Spleen (tissue), 11 donors: ENCODE results near the gene ABI3BP. TPM values are rescaled to one million over a fixed set of nuclear protein-coding genes. Genes with fewer than 3 reads are reported as not detected.

Experiments
- DNase-seq: peaks from one replicate; pipeline ENCODE4 v3.0.0-alpha.2; 2020
- H3K27ac ChIP-seq, 8 donors: fragments of 200-600 bp; sonication (generic) in 7 of 8; 1 replicate in 4 of 8; 2 replicates in 4 of 8; pipeline versions ENCODE4 v1.5.0 to v1.8.0; 2016 to 2021; ENCODE audit warnings: inconsistent platforms in 4 of 8, mild to moderate bottlenecking in 4 of 8, moderate library complexity in 1 of 8
- H3K27me3 ChIP-seq, 7 donors: fragments of 200-600 bp; sonication (generic) in 6 of 7; replicated peaks in 1 of 7; 1 replicate in 4 of 7; 2 replicates in 3 of 7; pipeline versions ENCODE4 v1.5.0 to v1.8.0; 2016 to 2021; ENCODE audit warnings: inconsistent platforms in 3 of 7, mild to moderate bottlenecking in 1 of 7
- H3K36me3 ChIP-seq, 6 donors: fragments of 200-600 bp; sonication (generic) in 5 of 6; 1 replicate in 4 of 6; 2 replicates in 2 of 6; pipeline versions ENCODE4 v1.5.0 to v1.8.0; 2016 to 2021; ENCODE audit warnings: inconsistent platforms in 2 of 6
- H3K4me1 ChIP-seq, 6 donors: fragments of 200-600 bp; sonication (generic) in 5 of 6; 1 replicate in 3 of 6; 2 replicates in 3 of 6; pipeline versions ENCODE4 v1.5.0 to v1.8.0; 2016 to 2021; ENCODE audit warnings: inconsistent platforms in 3 of 6
- H3K4me3 ChIP-seq, 8 donors: fragments of 200-600 bp; sonication (generic) in 7 of 8; 1 replicate in 4 of 8; 2 replicates in 4 of 8; pipeline versions ENCODE4 v1.5.0 to v1.8.0; 2016 to 2021; ENCODE audit warnings: inconsistent platforms in 4 of 8, mild to moderate bottlenecking in 4 of 8, moderate library complexity in 2 of 8
- H3K9me3 ChIP-seq, 8 donors: fragments of 200-600 bp; sonication (generic) in 7 of 8; 1 replicate in 4 of 8; 2 replicates in 4 of 8; pipeline versions ENCODE4 v1.5.0 to v1.8.0; 2016 to 2021; ENCODE audit warnings: inconsistent platforms in 4 of 8
- POLR2A ChIP-seq, 3 donors: fragments of 450-650 bp; IDR thresholded peaks; one replicate each; pipeline ENCODE4 v1.5.1; 2017; ENCODE audit warnings: antibody characterized with exemption in 3 of 3, mild to moderate bottlenecking in 1 of 3
- POLR2AphosphoS5 ChIP-seq, 3 donors: sonication (generic); formaldehyde crosslinking; IDR thresholded peaks; one replicate each; pipeline ENCODE4 v1.5.1; 2017; ENCODE audit warnings: antibody characterized with exemption in 3 of 3
- WGBS, 5 donors: extraction: QIAGEN DNeasy Blood & Tissue Kit in 3 of 5; methylation state at CpG; one replicate each; pipeline versions ENCODE4 v1.1.5 to v1.1.7; 2013 to 2018; 5-methylcytosine and 5-hydroxymethylcytosine counted together
- intact Hi-C: fragments of 100-400 bp; cut with DNase I; formaldehyde crosslinking; loops from one replicate; pipeline ENCODE4 v1.15.0; 2023; ENCODE audit warnings: low total_unique reads
- polyA plus RNA-seq, 3 donors: library from polyadenylated mRNA; stranded (reverse); fragments of 200-250 nt; gene quantifications; one replicate each; pipeline ENCODE4 v1.2.1, GENCODE V29; 2013
- total RNA-seq, 7 donors: library from RNA; depleted of rRNA in 3 of 7; stranded (reverse); fragments of >200 nt in 3 of 7; fragmentation: NEBNext Ultra II Directional in 4 of 7; extraction: Animal tissue kit (Norgen Biotek cat#: 25700) in 4 of 7; gene quantifications; one replicate each; pipeline versions ENCODE4 v1.1.0 to v1.2.1, GENCODE V29; 2016 to 2021
- TF ChIP-seq, protein P1 (sequence below), 11 experiments: fragments of 200-600 bp in 7 of 11; fragments of 450-650 bp in 4 of 11; sonication (generic) in 4 of 11; IDR thresholded peaks in 8 of 11; conservative IDR thresholded peaks in 3 of 11; 1 replicate in 7 of 11; 2 replicates in 4 of 11; pipeline versions ENCODE4 v1.4.0 to v1.8.0; 2016 to 2021; ENCODE audit warnings: antibody characterized with exemption in 11 of 11, inconsistent platforms in 4 of 11, mild to moderate bottlenecking in 1 of 11
- donor health status: healthy with polysubstance abuse.
- donor health status: DM: no; HTN: no; CAD: no; lungs with moderate emphysema.
- donor health status: DM: no; HTN: no; CAD: no.
- donor health status: Bipolar disorder and iron deficiency.
- donor health status: healthy.
- donor health status: DM: no; HTN: no; CAD: no.
- donor health status: DM: yes; HTN: yes; CAD: no.

Gene ABI3BP
- total and polyA plus RNA-seq, 10 donors, result 4.2 to 29.9 (median 16.3) TPM

- Histone ChIP-seq H3K4me3 (no peak overlapping the region), H3K36me3 (no peaks in the 10 kb centered on the region), H3K27ac (no peak overlapping the region), H3K27me3 (no peaks in the 10 kb centered on the region), H3K4me1 (no peaks in the 10 kb centered on the region), H3K9me3 (no peaks in the 10 kb centered on the region)
- intact Hi-C loops, result no loop called here
- 47 to 79% (median 69%) methylated on average over 3 of the region's 3 CpGs for WGBS, 5 donors
- no peak for DNase-seq
- TF ChIP-seq, protein P1, sequence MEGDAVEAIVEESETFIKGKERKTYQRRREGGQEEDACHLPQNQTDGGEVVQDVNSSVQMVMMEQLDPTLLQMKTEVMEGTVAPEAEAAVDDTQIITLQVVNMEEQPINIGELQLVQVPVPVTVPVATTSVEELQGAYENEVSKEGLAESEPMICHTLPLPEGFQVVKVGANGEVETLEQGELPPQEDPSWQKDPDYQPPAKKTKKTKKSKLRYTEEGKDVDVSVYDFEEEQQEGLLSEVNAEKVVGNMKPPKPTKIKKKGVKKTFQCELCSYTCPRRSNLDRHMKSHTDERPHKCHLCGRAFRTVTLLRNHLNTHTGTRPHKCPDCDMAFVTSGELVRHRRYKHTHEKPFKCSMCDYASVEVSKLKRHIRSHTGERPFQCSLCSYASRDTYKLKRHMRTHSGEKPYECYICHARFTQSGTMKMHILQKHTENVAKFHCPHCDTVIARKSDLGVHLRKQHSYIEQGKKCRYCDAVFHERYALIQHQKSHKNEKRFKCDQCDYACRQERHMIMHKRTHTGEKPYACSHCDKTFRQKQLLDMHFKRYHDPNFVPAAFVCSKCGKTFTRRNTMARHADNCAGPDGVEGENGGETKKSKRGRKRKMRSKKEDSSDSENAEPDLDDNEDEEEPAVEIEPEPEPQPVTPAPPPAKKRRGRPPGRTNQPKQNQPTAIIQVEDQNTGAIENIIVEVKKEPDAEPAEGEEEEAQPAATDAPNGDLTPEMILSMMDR (IDR thresholded peaks at IDR 0.05 in 8 of 11, conservative IDR thresholded peaks at IDR 0.05 in 3 of 11), result no peak
- TF ChIP-seq POLR2A (IDR thresholded peaks at IDR 0.05) (no peak), POLR2AphosphoS5 (IDR thresholded peaks at IDR 0.05) (no peak)
These were observed 16.6 kb downstream of the ABI3BP start for GRCh38 chr3:100976611-100977010.

DNA sequence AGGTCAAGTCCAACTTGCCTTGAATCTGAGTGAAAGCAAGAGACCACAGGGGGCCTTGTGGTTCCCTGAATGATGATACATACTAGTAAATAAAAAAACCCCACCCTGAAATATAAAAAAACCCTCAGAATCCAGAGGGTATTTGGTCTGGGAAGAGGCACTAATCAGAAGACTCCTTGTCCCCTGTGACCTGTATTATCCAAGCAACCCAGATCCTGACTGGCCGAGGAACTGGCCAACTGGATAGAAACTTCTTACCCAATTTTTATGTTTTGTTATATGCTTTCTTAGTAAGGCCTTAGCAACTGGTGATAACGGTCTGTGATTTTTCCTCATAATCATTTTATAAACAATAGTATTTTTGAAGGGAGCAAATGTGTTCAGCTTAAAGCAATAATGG lies 17.5 kb downstream of the ABI3BP start:
- TF ChIP-seq, protein P1 (IDR thresholded peaks at IDR 0.05 in 8 of 11, conservative IDR thresholded peaks at IDR 0.05 in 3 of 11), result no peak
- no peak for TF ChIP-seq POLR2A (IDR thresholded peaks at IDR 0.05)
- TF ChIP-seq POLR2AphosphoS5 (IDR thresholded peaks at IDR 0.05), result no peak
- 86 to 98% (median 92%) methylated on average over 2 of the region's 2 CpGs for WGBS, 5 donors

DNA sequence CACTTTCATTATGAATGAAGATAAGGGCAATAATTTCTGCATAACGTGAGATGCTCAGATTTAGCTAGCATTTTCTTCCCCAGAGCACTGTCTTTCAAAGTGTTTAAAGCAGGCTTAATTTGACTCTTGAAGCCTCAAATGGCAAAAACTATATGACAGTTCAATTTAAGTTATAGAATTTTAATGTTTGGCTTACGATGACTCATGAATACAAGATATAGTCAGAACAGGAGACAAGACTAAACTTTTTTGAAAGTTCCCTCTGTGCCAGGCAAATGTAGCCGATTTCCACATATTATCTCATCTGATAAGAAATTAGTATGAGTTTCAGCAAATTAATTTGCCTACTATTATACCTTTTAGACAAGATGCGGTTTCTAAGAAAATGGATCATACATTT lies 19.6 kb downstream of the ABI3BP start:
- Histone ChIP-seq H3K9me3 (no peaks in the 10 kb centered on the region), H3K27me3 (no peaks in the 10 kb centered on the region), H3K27ac (no peak overlapping the region), H3K36me3 (no peaks in the 10 kb centered on the region), H3K4me3 (no peak overlapping the region), H3K4me1 (no peaks in the 10 kb centered on the region)
- no peak for DNase-seq
- intact Hi-C loops, result no loop called here
- TF ChIP-seq, protein P1 (IDR thresholded peaks at IDR 0.05 in 8 of 11, conservative IDR thresholded peaks at IDR 0.05 in 3 of 11), result no peak
- TF ChIP-seq POLR2A (IDR thresholded peaks at IDR 0.05), result no peak
- no peak for TF ChIP-seq POLR2AphosphoS5 (IDR thresholded peaks at IDR 0.05)
- 74 to 91% (median 83%) methylated on average over 4 of the region's 4 CpGs for WGBS, 5 donors

More for the DNA sequence above, 17.5 kb downstream of the ABI3BP start:
- Histone ChIP-seq H3K27ac (no peak overlapping the region), H3K4me3 (no peak overlapping the region), H3K4me1 (no peaks in the 10 kb centered on the region), H3K27me3 (no peaks in the 10 kb centered on the region), H3K9me3 (no peaks in the 10 kb centered on the region), H3K36me3 (no peaks in the 10 kb centered on the region)
- DNase-seq, result no peak
- intact Hi-C loops, result no loop called here

DNA sequence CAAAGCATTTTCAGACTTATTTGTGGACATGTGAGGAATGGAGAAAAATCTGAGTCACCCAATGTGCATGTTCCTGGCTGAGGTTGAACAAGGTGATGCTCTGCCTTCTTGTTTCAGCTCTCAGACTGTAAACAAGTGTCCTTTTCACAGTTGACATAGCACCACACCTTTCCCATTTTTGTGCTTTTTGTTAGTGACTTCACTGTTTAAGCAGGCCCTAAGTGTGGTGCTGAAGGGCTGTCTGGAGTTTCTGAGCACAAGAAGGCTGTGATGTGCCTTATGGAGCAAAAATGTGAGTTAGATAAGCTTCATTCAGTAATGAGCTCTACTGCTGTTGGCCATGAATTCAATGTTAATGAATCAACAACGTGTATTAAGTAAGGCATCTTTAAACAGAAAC lies 20.4 kb downstream of the ABI3BP start:
- intact Hi-C loops, result no loop called here
- no peaks in the 10 kb centered on the region for H3K9me3 ChIP-seq
- H3K27me3 ChIP-seq, result no peaks in the 10 kb centered on the region
- TF ChIP-seq POLR2A (IDR thresholded peaks at IDR 0.05) (no peak), POLR2AphosphoS5 (IDR thresholded peaks at IDR 0.05) (no peak)
- TF ChIP-seq, protein P1 (IDR thresholded peaks at IDR 0.05 in 8 of 11, conservative IDR thresholded peaks at IDR 0.05 in 3 of 11), result no peak
- no peaks in the 10 kb centered on the region for H3K36me3 ChIP-seq
- 61 to 76% (median 64%) methylated on average over 1 of the region's 1 CpG for WGBS, 5 donors
- no peak overlapping the region for H3K4me3 ChIP-seq
- H3K27ac ChIP-seq, result no peak overlapping the region
- DNase-seq, result no peak
- no peaks in the 10 kb centered on the region for H3K4me1 ChIP-seq
